H1 (cell line): ENCODE results near the gene SCN7A. TPM values are rescaled to one million over a fixed set of nuclear protein-coding genes. Genes with fewer than 3 reads are reported as not detected.

Experiments
- polyA plus RNA-seq, 7 experiments: library from polyadenylated mRNA; depleted of rRNA in 3 of 7; stranded (reverse) in 5 of 7; unstranded in 2 of 7; fragments of >200 nt in 5 of 7; fragments of 200-250 nt in 2 of 7; gene quantifications; 1 replicate in 5 of 7; 2 replicates in 1 of 7; 4 replicates in 1 of 7; pipeline versions ENCODE4 v1.2.1 to v1.2.3, GENCODE V29; 2011 to 2013; ENCODE audit warnings: missing spikeins in 2 of 7, mixed read lengths in 2 of 7
- total RNA-seq: library from RNA; stranded (reverse); fragmentation: NEBNext Ultra II Directional; extraction: Animal tissue kit (Norgen Biotek cat#: 25700); gene quantifications from 2 replicates; pipeline ENCODE4 v1.2.1, GENCODE V29; 2021

Gene SCN7A
- total and polyA plus RNA-seq, 2 of the 8 experiments (the other 6 are each of a cell fraction or from before 2014, with no cell fraction given): 0.09 to 0.19 TPM

Other genes starting within 250 kb of the SCN7A start
- gene SCN9A, start 118.3 kb downstream of the SCN7A start, total RNA-seq: 6.1 and 6.2 TPM in 2 replicates
- gene SCN9A, start 118.3 kb downstream of the SCN7A start, polyA plus RNA-seq (2011; rRNA removed): 1.6 and 2.0 TPM in 2 replicates